NCI-H146 treated with DMSO at 0.1 percent for 48 hours (cell line): Measurements from ENCODE around the gene TINCR.
A peak's percentile ranks its signal among the peaks of the same experiment; 100 is the strongest.

Experiments used
- DNase-seq: peaks from one replicate; lab custom pipeline; 2025; ENCODE audit not compliant: unreplicated experiment; lab: John Stamatoyannopoulos, UW

Gene TINCR

GRCh38 chr19:5590151-5590864, 22.6 kb upstream of the TINCR start:
- no peak for DNase-seq

- DNase-seq: no peak
Observed at GRCh38 chr19:5588906-5589676, 21.3 kb upstream of the TINCR start.

GRCh38 chr19:5588441-5588840, 20.7 kb upstream of the TINCR start:
- DNase-seq: no peak

GRCh38 chr19:5587661-5588060, 19.9 kb upstream of the TINCR start:
- no peak for DNase-seq

- DNase-seq: no peak
Observed at GRCh38 chr19:5587071-5587455, 19.3 kb upstream of the TINCR start.

- DNase-seq: no peak
Observed at GRCh38 chr19:5586300-5587070, 18.7 kb upstream of the TINCR start.

GRCh38 chr19:5585461-5586299, 17.9 kb upstream of the TINCR start:
- no peak for DNase-seq

- peak; percentile 52 for DNase-seq
Observed at GRCh38 chr19:5580161-5580571, 12.4 kb upstream of the TINCR start.

GRCh38 chr19:5579697-5580096, 11.9 kb upstream of the TINCR start:
- DNase-seq: no peak

GRCh38 chr19:5579286-5579685, 11.5 kb upstream of the TINCR start:
- DNase-seq: no peak

GRCh38 chr19:5578097-5578846, 10.5 kb upstream of the TINCR start:
- DNase-seq: no peak

GRCh38 chr19:5575590-5575989, 7.8 kb upstream of the TINCR start:
- no peak for DNase-seq

- no peak for DNase-seq
Observed at GRCh38 chr19:5572556-5573286, 5.0 kb upstream of the TINCR start.

GRCh38 chr19:5571777-5572176, 4.0 kb upstream of the TINCR start:
- no peak for DNase-seq

- DNase-seq: no peak
Observed at GRCh38 chr19:5567970-5568407, 236 bp upstream of the TINCR start.

- no peak for DNase-seq
Observed at GRCh38 chr19:5564930-5565329, 2.8 kb downstream of the TINCR start.

GRCh38 chr19:5563935-5564612, 3.7 kb downstream of the TINCR start:
- no peak for DNase-seq

- DNase-seq: no peak
Observed at GRCh38 chr19:5563008-5563431, 4.7 kb downstream of the TINCR start.

GRCh38 chr19:5562280-5562679, 5.5 kb downstream of the TINCR start:
- DNase-seq: no peak
